ENCODE results near the gene CEP131.
A peak's percentile ranks its signal among the peaks of the same experiment; 100 is the strongest.
"Not testable (repeated sequence)": the region's sequence is repeated elsewhere in the genome, so short reads cannot be mapped to it uniquely, and the experiment has no call there.

Gene CEP131

DNA sequence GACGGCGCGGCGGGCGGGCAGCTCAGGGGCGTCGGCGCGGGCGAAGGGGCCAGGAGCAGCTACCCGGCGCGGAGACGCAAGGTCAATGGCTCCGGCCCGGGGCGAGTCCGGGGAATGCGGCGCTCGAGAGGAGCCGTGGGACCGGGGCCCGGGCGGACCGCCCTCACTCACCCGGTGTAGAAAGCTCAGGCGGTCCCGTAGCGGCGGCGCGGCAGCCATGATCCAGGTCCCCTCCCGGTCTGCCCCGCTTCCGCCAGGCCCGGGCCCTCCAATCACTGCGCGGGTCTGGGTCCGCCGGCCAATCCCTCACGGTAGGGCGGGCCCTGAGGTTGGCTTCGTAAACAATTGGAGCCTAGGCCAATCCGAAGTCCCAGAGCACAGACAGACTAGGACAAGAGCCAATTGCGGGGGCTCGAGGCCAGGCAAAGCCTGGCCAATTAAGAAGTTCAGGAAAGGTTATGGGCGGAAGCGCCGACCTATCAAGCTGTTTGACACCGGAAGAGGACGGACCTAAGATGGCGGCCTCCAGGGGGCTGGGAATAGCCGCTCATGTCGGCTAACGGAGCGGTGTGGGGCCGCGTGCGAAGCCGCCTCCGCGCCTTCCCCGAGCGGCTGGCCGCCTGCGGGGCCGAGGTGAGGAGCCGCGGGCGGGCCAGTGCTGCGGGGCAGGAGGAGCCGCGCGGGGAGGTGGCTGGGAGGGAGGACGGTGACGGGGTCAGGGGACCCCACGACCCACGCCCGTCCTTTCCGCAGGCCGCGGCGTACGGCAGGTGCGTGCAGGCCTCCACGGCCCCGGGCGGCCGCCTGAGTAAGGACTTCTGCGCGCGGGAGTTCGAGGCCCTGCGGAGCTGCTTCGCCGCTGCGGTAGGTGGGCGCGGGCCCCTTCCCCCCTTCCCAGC lies 16.3 kb upstream of the CEP131 start, which contains the start of the genes NDUFAF8 and TEPSIN:
NDUFAF8 (plus strand) TSS at position 504 of the 899 bp plus-strand sequence; CDS start at position 550, 46 bp downstream.
TEPSIN (minus strand) TSS at position 241 of the 899 bp plus-strand sequence; CDS start at position 219, 22 bp downstream.
- peak; percentile 93 to 94 (median 94) for DNase-seq (ENCODE audit: low read depth in 2 of 3, low spot score in 1 of 3)

DNA sequence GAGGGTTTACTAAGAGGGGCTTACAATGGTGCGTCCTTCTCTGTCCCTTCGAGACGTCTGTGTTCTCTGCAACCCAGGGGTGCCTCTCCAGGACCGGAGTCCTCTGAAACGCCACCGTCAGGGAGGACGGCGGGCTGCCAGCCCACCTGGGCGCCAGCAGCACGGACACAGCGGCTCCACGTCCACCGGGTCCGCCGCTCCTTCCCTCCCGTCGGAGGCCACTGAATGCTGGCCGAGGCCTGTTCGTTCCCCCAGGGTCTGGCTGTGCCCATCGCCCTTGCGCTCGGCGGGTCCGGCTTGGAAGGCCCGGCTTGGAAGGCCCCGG lies 15.7 kb upstream of the CEP131 start:
- no peak for DNase-seq (ENCODE audit: low read depth in 2 of 3, low spot score in 1 of 3)

DNA sequence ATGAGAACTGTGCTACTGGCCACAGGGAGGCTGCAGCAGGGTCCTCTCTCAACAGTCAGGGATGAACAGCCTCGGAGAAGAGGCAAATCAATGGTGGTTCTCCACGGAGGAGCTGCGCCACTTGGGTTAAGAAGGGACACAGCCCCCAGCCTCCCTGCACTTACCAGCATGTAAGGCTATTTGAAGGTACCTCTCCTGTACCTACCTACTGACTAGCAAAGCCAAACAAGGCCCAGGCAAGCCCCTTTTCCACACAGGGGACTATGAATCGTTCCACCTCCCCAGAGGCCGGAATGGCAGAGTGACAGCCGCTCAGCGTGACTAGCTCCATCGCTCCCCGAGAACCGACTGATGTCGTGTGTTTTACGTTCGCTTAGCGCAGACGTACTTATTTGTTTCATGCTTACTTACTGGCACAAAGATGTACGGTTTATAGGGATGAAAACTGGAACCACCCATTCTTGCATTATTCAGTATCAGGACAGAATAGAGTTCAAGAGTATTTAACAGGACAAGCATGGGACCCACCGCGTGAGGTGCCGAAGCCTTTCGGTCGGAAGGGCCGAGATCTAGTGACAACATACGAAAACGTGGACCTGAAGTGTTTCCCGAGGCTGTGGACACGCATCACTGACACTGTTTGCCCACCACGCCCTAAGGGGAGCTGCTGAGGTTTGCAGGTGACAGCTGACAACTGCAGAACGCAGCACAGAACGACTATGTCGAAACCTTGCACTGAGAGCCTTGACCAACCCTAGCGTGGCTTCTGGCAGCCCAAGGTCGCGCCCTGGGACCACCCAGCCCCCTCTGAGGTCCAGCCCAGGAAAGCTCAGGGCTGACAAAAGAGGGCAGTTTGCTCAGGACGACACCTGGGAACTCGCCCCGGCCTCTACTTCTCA lies 15.1 kb upstream of the CEP131 start:
- DNase-seq (ENCODE audit: low read depth in 2 of 3, low spot score in 1 of 3), result no peak

DNA sequence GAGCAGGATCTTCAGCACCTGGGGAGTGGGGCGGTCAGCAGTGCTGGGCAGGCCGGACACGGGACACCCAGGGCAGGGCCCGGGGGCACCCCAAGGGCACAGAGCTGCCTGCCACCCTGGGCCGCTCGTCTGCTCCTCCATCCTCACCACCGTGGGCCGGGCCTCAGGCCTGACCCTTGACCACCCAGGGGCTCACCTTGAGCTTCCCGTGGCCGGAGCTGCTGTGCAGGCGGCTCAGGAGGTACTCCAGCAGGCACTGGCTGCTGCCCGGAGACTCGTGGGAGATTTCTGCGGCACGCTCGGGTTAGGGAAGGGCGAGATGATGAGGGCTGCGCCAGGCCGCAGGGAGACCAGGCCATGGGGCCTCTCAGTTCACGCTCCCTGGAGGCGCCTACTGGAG lies 14.0 kb upstream of the CEP131 start:
- no peak for DNase-seq (ENCODE audit: low read depth in 2 of 3, low spot score in 1 of 3)

DNA sequence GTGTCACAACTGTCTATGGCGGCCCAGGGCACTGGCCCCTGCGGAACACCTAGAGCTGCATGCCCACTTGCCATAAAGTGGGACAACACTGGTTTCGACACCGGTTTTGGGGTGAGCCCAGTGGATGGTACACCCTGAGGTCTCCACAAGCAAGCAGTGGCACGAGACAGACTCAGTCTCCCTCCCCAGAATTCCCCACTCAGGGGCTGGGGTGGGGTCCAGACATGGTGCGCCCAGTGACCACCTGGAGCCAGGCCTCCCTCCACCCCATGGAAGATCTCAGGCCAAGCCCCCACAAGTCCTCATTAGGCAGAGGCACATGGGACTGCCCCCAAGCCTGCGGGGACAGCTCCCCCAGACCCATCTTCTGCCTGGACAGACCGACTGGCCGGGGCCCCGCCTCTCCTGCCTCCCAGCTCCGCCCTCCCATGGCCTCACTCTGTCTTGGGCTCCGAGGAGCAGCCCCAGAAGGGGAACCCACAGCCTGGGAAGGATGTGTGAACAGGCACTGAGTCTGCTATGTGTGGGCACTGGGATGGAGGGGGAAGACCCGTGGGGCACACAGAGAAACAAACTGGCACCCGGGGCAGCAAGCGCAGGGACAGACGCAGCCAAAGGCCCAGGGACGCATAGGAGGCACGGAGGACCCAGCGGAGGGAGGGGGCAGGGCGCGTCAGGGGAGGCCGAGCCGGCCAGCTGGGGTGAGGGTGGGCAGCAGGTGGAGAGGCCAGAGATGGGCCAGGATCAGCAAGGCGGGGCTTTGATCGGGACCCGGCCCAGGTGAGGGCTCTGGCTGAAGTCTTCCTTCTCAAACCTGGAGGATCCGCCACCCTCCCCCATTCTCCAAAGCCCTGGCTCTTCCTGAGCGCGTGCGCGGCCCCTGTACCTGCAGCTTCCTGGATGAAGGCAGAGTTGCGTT lies 13.3 kb upstream of the CEP131 start:
- DNase-seq (ENCODE audit: low read depth in 2 of 3, low spot score in 1 of 3), result no peak

DNA sequence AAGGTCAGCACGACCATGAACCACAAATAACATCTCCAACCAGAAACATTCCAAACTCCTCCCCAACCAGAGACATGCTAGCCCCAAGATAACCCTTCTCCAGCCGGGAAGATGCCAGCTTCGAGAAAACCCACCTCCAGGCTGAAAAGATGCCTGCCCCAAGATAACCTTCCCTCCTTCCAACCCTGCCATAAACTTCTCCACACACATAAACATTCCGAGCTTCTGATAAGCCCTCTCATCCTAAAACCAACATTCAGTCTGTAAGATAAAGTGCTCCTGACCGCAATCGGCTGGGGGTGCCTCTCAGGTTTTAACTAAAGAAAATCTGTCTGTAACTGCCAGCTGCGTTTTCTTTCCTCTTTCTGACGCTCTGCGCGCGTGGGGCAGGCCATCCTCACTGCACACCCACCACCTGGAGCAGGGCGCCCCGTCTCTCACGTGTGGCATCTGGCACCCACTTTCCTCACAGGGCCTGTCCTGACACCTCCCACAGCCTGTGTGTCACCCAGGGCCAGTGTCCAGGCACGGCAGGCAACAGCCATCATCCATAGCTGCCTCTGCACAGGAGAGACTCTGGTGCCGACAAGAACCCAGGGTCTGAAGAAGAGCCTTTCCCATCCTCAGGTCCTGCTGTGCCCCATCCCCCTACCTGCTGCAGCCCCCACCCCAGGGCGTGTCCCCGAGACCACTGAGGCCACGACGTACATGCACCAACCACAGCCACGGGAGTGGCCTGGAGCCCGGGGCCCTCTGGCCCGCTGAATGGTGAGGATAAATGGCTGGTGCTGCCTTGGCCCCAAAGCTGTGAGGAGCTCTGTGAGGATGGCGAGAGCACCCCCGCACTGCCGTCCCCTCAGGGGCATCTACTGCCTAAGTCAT lies 12.4 kb upstream of the CEP131 start:
- DNase-seq (ENCODE audit: low read depth in 2 of 3, low spot score in 1 of 3), result no peak

DNA sequence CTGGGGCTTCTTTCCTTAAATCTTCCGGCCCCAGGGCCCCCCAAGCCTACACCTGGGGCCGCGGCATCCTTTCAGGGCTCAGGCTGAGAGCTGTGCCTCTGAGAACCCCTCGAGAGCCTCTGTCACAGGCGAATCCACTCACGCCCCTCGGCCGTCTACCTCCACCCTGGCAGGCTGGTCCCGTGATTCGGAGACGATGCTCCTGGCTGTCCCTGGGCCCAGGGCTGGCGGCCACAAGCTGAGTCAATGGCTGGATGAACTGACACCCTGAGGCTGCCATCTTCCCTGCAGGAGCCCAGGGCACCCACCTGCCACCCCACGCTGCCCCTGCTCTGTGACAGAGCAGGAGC lies 11.7 kb upstream of the CEP131 start:
- no peak for DNase-seq (ENCODE audit: low read depth in 2 of 3, low spot score in 1 of 3)

DNA sequence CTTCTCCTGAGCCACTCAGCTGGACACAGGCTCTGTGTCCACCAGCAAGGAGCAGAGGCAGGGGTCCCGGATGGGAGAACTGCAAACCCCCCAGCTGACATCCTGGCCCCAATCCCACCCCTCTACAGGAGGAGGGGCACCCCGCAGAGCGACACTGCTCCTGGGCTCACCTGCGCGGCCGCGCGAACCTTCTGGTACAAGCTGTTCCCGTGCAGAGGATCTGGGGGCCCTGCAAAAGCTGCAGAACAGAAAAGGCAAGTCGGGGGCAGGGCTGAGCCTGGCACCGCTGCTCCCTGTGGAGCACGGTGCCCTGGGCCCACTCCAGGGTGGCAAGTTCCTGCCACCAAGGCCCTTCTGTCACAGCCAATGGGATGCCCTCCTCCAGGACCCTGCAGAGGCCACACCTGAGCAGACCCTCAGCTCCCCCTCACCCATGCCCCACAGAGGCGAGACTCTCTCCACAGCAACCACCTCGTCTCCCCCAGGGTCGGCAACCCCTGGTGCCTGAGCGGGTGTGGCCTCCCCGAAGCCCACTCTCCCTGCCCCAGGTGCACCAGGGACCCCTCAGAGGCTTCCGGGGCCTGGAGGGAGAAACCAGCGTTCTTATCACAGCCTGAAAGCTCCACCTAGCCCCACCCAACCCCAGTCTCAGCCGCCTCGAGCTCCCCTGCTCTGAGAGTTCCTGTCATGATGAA lies 11.2 kb upstream of the CEP131 start:
- DNase-seq (ENCODE audit: low read depth in 2 of 3, low spot score in 1 of 3), result no peak

DNA sequence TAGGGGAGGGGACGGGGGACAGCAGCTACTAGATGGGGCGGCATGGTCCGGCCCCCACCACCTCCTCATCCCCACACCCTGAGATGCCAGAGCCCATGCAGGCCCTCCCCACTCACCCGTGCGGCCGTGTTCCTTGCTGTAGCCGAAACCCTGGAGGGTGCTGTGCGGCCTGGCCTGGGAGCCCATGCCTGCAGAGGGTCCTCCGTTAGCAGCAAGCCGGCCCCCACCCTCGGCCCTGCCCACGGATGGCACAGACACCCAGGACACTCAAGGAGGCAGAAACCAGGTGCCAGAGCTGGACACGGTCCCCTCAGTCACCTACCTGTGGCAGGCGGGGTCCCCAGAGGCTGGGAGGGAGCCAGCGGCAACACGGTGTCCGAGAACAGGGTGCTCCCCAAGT lies 10.6 kb upstream of the CEP131 start:
- no peak for DNase-seq (ENCODE audit: low read depth in 2 of 3, low spot score in 1 of 3)

DNA sequence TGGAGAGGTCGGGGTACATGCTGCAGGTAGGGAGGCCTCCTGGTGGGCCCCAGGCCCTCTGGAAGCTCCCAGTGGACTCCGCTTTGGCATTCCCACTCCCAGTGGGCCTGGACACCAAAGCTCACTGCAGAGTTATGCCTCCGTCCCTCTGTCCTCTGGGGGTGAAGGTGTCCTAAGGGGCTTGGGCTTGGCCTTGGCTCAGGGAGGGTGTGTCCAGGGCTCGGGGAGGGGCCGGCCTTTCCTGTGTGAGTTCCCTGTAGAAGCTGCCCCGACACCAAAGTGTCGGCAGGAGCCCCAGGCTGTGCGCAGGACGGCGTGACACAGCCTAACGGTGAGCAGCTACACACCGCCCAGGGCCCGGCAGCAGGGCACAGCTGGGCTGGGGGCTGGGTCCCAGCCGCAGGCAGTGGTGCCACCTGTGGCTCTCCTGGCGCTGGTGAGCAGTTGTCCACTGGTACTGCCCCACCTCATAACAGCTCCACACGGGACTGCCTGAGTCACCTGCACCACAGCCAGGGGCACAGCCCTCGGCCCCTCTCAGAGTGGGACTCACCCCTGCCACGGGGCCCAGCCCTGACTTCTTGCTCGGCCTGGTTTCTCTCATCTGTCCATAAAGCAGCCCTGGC lies 10.0 kb upstream of the CEP131 start:
- no peak for DNase-seq (ENCODE audit: low read depth in 2 of 3, low spot score in 1 of 3)

DNA sequence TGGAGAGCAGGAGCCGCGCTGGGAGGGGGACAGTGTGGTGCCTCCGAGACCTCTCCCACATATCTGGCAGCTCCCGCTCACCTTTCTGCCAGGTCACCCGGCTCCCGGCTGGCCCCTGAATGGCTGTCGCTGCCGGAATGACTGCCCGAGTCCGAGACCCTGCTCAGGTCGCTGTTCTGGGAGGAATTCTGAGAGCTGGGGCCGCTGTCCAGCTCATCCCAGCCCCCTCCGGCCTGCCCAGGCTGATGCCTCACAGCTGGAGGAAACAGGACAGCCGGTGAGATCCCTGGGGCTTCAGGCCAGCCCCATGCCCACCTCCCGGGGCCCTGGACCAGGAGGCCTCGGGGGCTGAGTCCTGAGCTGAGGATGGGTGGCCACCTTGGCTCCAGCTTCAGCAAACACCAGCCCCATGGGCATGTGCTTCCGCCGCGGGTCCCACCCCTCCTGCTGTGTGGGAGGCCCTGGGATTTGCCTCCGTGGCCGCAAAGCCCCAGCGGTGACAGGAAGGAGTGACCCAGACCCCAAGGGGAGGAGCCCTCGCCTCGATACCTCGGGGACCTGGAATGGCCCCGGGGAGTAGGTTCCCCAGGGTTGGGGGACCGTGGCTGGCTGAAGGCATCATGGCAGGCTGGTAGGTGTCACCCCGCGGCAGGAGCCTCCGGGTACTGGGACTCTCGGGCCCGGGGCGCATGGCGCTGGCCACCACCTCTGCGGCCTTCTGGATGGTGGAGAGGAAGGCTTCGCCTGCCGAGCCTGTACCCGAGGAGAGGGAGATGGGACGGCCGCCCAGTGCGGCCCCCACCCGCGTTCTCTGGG lies 9.2 kb upstream of the CEP131 start:
- no peak for DNase-seq (ENCODE audit: low read depth in 2 of 3, low spot score in 1 of 3)

DNA sequence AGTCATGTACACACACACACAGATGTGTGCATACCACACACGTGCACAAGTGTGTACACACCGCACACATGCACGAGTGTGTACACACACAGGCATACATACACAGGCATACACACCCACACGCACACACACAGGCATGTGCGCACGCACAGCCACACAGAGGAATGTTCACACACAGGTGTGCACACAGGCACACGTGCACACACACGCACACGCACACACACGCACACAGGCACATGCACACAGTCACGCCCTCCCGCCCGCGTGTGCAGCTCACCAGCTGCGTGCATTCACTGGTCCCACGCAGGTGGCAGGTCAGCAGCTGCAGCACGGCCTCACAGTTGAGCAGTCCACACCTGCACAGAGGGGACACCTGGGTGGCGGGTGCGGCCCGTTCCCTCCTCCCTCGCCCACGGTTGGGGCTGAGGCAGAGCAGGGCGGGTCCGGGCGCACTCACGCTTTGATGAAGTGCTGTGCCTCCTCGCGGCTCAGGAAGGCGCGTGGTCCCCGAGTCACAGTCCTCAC lies 8.4 kb upstream of the CEP131 start:
- DNase-seq (ENCODE audit: low read depth in 2 of 3, low spot score in 1 of 3), result no peak

DNA sequence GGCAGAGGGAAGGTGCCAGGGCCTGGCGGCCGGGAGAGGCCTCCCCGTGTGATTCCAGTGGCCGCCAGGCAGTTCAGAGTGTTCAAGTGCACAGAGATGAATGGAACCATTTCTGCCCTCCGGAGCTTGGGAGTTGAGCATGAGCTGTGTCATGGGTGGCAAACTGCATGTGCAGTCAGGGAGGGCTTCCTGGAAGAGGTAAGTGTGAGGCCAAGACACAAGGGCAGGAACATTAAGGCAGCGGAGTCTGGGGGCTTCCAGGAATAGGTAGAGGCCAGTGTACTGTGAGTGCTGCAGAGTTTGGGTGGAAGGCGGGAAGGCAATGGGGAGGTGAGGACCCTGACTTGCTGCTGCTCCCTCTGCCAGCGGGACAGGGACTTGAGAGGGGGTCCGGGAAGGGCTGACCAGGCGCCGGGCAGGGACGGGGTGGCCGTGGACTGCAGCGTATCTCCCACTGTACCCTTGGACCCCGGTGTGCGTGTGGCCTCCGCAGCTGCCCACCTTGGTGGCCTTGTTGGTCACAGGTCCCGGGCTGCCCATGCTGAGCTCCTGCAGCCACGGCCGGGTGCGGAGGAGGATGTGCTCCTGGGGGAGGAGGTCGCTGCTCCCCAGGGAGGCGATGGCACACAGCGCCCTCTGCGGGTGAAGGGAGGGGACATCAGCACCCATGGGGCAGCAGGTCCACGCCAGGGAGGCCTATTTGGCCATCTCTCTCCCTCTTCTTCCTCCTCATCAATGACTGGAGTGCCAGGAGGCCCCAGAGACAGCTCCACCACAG lies 7.5 kb upstream of the CEP131 start:
- no peak for DNase-seq (ENCODE audit: low read depth in 2 of 3, low spot score in 1 of 3)

DNA sequence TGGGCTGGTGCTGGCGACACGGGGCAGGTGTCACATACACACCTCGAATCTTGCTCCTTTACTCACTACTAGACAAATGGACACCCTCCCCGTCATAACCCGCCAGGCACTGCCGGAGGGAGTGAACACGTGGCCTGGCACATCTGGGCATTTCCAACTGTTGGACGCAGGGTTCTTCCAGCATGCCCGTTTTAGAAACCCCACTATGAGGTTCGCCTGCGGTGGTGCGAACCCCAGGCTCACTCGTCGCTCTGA lies 6.8 kb upstream of the CEP131 start:
- DNase-seq (ENCODE audit: low read depth in 2 of 3, low spot score in 1 of 3), result no peak

DNA sequence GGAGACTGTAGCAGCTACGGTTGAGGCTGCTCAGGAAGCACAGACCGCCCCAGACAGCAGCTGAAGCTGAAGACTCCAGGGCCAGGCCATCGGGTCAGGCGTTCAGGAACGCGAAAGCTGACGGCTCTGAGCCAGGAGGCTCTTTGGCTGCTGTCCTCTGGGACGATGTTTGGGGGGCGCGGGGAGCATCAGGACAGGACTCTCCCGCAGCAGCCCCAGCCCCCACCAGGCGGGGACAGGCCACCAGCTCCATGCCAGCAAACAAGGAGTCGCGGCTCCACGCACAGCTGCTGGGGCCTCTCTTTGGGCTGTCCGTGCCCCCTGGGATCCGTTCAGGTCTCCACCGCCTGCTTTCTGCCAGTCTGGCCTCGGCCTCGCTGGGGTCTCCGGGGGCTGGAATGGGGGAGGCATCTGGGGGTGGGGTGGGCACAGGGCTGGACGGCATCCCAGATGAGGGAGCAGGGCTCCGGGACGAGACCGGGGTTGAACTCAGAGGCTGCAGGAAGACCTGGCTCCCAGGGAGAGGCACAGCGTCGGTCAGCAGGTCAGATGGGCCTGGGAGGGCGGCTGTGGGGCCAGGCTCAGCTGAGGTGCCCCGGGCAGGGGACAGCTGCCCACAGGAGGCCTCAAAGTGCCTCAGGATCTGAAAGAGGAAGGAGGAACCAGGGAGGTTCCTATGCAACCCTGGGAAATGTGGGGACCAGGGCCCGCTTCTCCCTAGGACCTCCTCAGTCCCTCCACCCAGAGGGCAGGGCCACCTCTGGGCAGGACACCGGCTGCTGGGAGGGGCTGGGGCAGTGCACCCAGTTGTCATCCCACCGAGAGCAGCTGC lies 6.3 kb upstream of the CEP131 start:
- no peak for DNase-seq (ENCODE audit: low read depth in 2 of 3, low spot score in 1 of 3)

DNA sequence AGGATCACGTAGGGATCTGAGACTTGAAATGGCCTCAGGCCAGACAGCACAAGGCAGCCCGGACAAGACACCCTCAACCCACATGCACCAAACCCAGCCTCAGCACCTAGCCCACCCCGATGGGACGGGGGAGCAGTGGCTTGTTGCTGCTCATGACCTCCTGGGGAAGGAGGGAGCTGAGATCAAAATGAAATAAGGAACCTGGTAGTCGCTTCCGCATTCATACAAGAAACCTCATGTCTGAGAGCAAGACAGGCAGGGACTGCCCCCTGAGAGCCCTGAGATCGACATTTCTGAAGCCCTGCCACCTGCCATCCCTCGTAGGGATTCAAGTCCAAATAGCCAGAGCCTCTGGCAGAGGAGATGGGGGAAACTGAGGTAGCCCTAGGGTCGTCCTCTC lies 5.7 kb upstream of the CEP131 start:
- DNase-seq (ENCODE audit: low read depth in 2 of 3, low spot score in 1 of 3), result no peak

DNA sequence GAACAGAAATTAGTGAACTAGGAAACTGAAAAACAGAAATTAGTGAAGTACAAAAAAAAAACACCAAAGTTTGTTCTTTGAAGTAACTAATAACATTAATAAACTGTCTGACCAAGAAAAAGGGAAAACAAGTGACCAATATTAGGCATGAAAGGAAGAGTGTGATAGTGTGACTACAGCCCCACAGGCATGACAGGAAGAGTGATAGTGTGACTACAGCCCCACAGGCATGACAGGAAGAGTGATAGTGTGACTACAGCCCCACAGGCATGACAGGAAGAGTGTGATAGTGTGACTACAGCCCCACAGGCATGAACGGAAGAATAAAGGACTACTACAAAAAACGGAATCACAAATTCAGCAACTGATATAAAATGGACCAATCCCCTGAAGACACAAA lies 4.9 kb upstream of the CEP131 start:
- DNase-seq (ENCODE audit: low read depth in 2 of 3, low spot score in 1 of 3), result not testable (repeated sequence)
